Diencephalon (tissue), 1 donor: ENCODE results near the gene LRIT2. TPM values are rescaled to one million over a fixed set of nuclear protein-coding genes. Genes with fewer than 3 reads are reported as not detected.

Source experiments
- total RNA-seq: library from RNA; depleted of rRNA; stranded (reverse); fragments of >200 nt; gene quantifications from one replicate; pipeline ENCODE4 v1.2.3, GENCODE V29; 2014

Gene LRIT2
- total RNA-seq: not detected

GRCh38 chr10:84225427-84226173, at the start of gene LRIT2:
LRIT2 (minus strand) TSS chr10:84225544; CDS start chr10:84225520, 24 bp downstream.

GRCh38 chr10:84244651-84245270, 19.4 kb upstream of the LRIT2 start, which contains the start of gene RGR:
RGR (plus strand) TSS chr10:84245053; CDS start chr10:84245091, 38 bp downstream.

GRCh38 chr10:84241185-84241790, 15.9 kb upstream of the LRIT2 start, which contains the start of gene LRIT1:
LRIT1 (minus strand) TSS chr10:84241546; CDS start chr10:84241439, 107 bp downstream.

GRCh38 chr10:84194424-84195043, 30.8 kb downstream of the LRIT2 start, which contains the start of gene CDHR1:
CDHR1 (plus strand) TSS chr10:84194537; CDS start chr10:84194761, 224 bp downstream.

GRCh38 chr10:84173501-84173929, 51.8 kb downstream of the LRIT2 start, which contains the start of gene GPR15LG:
GPR15LG (plus strand) TSS chr10:84173801; CDS start chr10:84173852, 51 bp downstream.

Other genes with a start within 250 kb of the LRIT2 start
- gene GHITM, start 86.0 kb downstream of the LRIT2 start, total RNA-seq: 185 TPM
- not detected for gene GPR15LG, start 51.7 kb downstream of the LRIT2 start, total RNA-seq
- 5.3 TPM for gene CDHR1, start 31.0 kb downstream of the LRIT2 start, total RNA-seq
- gene LRIT1, start 16.0 kb upstream of the LRIT2 start, total RNA-seq: not detected
- gene RGR, start 19.5 kb upstream of the LRIT2 start, total RNA-seq: 1.6 TPM
- 99.2 TPM for gene CCSER2, start 103.0 kb upstream of the LRIT2 start, total RNA-seq